NCI-H146 treated with DMSO at 0.1 percent for 48 hours (cell line): ENCODE results near the gene DAO.

Source experiments
- DNase-seq: peaks from one replicate; lab custom pipeline; 2025; ENCODE audit not compliant: unreplicated experiment; lab: John Stamatoyannopoulos, UW

Gene DAO

GRCh38 chr12:108875280-108875679 lies 4.6 kb upstream of the DAO start:
- DNase-seq = no peak

- no peak for DNase-seq
Observed at GRCh38 chr12:108875682-108876361, 4.1 kb upstream of the DAO start.

DNA sequence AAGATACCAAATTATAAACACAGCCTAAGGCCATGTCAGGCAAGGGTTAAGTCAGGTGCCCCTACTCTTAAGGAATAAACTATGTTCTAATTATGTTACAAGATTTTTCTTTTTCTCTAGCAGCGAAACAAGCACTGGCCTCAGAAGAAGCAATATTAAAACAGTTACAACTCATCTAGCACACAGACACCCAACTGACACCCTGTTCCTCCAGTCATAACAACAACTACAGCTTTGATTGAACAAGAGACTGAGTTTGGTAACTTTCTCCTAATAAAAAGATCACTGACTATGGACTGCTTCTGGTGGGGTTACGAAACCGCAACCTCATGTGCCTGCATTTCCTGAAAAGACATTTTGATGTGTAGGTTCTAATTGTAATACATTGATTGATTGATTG lies 3.3 kb upstream of the DAO start:
- no peak for DNase-seq

GRCh38 chr12:108881953-108882352 lies 2.1 kb downstream of the DAO start:
- DNase-seq = no peak

- DNase-seq = peak; percentile 17
Observed at GRCh38 chr12:108884116-108885012, 4.5 kb downstream of the DAO start.

GRCh38 chr12:108886873-108887629 lies 7.2 kb downstream of the DAO start:
- DNase-seq = no peak

- DNase-seq = no peak
Observed at GRCh38 chr12:108888031-108888430, 8.1 kb downstream of the DAO start.

GRCh38 chr12:108890208-108890607 lies 10.3 kb downstream of the DAO start:
- no peak for DNase-seq

GRCh38 chr12:108895220-108895802 lies 15.4 kb downstream of the DAO start:
- DNase-seq = no peak

DNA sequence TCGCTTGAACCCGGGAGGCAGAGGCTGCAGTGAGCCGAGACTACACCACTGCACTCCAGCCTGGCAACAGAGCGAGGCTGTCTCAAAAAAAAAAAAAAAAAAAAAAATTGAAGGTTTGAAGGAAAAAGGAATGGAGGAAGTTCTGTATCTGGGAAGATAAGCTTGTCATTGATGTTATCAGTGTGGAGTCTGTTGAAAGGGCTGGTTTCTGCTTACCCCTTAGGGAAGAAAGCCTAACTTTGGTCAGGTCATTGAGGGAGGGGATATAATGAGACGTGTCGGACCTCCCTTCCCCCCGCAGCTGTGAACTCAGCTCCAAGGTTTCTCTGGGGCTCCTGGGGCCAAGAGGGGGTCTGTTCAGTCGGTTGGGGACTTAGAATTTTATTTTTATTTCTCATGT lies 16.4 kb downstream of the DAO start:
- no peak for DNase-seq

DNA sequence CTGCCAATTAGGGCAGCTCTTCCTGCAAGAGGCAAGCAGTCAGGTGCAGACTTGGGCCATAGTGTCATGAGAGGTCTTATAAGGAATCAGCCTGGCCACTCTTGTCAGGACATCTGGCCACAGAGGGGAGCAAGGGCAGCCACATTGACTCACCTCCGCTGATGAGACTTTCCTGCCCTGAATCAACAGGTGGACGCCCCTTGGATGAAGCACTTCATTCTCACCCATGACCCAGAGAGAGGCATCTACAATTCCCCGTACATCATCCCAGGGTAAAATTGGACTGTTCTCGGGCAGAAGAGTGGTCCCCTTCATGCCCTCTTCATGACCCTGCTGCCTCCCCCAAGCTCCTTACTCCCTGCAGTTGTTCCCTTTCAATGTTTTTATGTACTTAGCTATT lies 16.9 kb downstream of the DAO start:
- DNase-seq = no peak

DNA sequence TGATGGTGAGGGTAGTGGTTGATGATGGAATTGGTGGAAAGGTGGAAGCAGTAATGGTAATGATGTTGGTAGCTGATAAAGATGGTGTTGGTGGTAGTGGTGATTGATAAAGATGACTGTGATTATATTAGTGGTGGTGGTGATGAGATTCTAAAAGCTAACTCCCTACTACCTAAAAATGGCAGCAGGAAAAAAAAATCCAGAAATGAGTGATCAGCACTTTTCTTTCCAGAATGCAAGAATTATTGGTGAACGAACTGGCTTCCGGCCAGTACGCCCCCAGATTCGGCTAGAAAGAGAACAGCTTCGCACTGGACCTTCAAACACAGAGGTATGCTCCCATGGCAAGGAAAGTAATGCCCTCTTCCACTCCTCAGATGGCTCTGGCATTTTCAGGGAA lies 19.3 kb downstream of the DAO start:
- no peak for DNase-seq

DNA sequence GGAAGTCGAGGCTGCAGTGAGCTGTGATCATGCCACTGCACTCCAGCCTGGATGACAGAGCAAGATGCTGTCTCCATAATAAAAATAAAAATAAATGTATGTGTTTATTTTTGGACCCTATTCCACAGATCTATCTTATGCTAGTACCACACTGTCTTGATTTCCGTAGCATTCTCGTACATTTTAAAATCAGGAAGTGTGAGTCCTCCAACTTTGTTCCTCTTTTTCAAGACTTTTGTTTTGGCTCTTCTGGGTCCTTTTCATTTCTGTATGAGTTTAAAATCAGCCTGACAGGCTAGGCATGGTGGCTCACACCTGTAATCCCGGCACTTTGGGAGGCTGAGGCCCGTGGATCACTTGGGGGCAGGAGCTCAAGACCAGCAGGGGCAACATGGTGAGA lies 25.8 kb downstream of the DAO start:
- no peak for DNase-seq

DNA sequence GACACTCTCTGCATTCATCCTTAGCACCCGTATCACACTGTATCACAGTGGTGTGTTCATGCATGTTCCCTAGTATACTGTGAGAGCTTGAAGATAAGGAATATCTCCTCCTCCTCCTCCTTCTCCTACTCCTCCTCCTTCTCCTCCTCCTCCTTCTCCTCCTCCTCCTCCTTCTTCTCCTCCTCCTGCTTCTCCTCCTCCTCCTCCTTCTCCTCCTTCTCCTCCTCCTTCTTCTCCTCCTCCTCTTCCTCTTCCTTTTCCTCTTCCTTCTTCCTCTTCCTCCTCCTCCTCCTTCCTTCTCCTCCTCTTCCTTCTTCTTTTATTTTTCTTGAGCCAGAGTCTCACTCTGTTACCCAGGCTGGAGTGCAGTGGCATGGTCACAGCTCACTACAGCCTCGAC lies 27.1 kb downstream of the DAO start:
- no peak for DNase-seq

DNA sequence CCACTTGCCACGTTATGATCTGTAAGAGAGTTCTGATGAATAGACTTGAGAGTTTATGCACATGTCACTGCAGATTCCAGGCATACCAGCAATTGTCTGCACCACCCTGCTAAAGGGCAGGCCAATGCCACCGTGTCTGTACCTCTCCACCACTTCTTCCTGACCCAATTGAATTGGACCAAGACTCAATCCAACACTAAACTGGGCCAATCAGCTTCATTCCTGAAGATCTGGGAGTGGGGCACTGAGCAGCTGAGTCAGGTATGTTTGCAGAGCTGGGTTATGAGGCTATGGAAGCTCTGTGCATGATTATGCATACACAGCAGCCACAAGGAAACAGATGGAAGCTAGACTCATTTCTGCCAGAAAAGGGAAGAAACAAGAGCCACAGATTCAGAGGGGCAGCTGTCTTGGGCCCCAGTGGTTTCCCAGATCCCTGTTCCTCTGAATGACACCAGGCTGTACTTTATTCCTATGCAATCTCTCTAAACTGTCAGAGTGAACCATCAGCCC lies 28.0 kb downstream of the DAO start:
- no peak for DNase-seq

GRCh38 chr12:108910336-108910735 lies 30.4 kb downstream of the DAO start:
- DNase-seq = no peak

- no peak for DNase-seq
Observed at GRCh38 chr12:108911915-108912314, 32.0 kb downstream of the DAO start.

- no peak for DNase-seq
Observed at GRCh38 chr12:108912361-108912760, 32.5 kb downstream of the DAO start.

- DNase-seq = no peak
Observed at GRCh38 chr12:108914121-108914531, 34.2 kb downstream of the DAO start.

GRCh38 chr12:108915632-108916133 lies 35.8 kb downstream of the DAO start:
- DNase-seq = no peak

DNA sequence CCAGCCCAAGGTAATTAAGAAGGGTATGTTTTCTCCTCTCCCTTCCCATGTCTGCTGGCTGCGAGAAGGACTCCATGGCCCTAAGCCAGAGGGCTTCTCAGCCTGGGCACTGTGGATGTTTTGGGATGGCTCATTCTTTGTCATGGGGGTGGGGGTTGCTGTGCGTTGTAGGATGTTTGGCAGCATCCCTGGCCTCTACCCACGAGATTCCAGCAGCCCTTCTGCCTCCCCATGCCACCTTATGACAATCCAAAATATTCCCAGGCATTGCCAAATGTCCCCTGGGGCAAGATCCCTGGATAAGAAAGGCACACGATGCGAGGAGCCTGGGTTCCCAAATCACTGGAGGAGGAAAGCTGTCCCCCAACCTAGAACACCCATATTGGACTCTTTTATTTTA lies 36.4 kb downstream of the DAO start:
- DNase-seq = no peak
